ENCODE results near the gene BATF2.

GRCh38 chr11:65003282-65003681 lies 6.5 kb upstream of the BATF2 start:
- TF ChIP-seq CTCF (IDR thresholded peaks at IDR 0.05; ENCODE audit: low read depth, low read length, missing input control) (no peak), MAX (IDR thresholded peaks at IDR 0.05) (no peak)

Data from liver (tissue), 2 donors.